Measurements from ENCODE around the gene ATG9A.

GRCh38 chr2:219216535-219216915 lies 12.9 kb downstream of the ATG9A start:
- no peak for TF ChIP-seq POLR2A (IDR thresholded peaks at IDR 0.05)
- no peak for TF ChIP-seq CTCF (IDR thresholded peaks at IDR 0.05)
